WTC11 (cell line): ENCODE results near the gene TIGD3. TPM values are rescaled to one million over a fixed set of nuclear protein-coding genes. Genes with fewer than 3 reads are reported as not detected.

Experiments used
- ATAC-seq: fragments of 200-7000 bp; cut with Tn5 transposase; 2 replicates; pipeline ENCODE4 v1.10.0; 2021; ENCODE audit warnings: mild to moderate bottlenecking, moderate library complexity
- CTCF ChIA-PET: fragments of 300-600 bp; sonication (Branson Sonifier 250); formaldehyde crosslinking; loops from one replicate; lab custom pipeline; 2021; ENCODE audit warnings: antibody characterized with exemption; lab: Charles Lee
- POLR2A ChIA-PET: fragments of 350-600 bp; sonication (Branson Sonifier 250); formaldehyde crosslinking; loops from one replicate; lab custom pipeline; 2021; ENCODE audit warnings: antibody characterized with exemption; lab: Charles Lee
- DNase-seq: peaks from one replicate; pipeline ENCODE4 v3.0.0; 2021; ENCODE audit warnings: low spot score
- H3K27ac Mint-ChIP-seq: 2 replicates; pipeline ENCODE4 v1.8.0; 2021; ENCODE audit warnings: mixed read lengths
- H3K27me3 Mint-ChIP-seq: 2 replicates; pipeline ENCODE4 v1.8.0; 2021; ENCODE audit warnings: low read depth, mild to moderate bottlenecking, moderate library complexity, mixed read lengths
- H3K36me3 Mint-ChIP-seq: 2 replicates; pipeline ENCODE4 v1.8.0; 2021; ENCODE audit warnings: mixed read lengths
- H3K4me1 Mint-ChIP-seq: 2 replicates; pipeline ENCODE4 v1.8.0; 2022; ENCODE audit warnings: mixed read lengths
- H3K4me3 Mint-ChIP-seq: 2 replicates; pipeline ENCODE4 v1.8.0; 2021; ENCODE audit warnings: mild to moderate bottlenecking, moderate library complexity, mixed read lengths
- H3K9me3 Mint-ChIP-seq: 2 replicates; pipeline ENCODE4 v1.8.0; 2021; ENCODE audit warnings: mixed read lengths
- ATF1 ChIP-seq: sonication (generic); formaldehyde crosslinking; IDR thresholded peaks from 2 replicates; pipeline ENCODE4 v1.8.1; 2023; ENCODE audit warnings: mild to moderate bottlenecking, moderate library complexity, missing genetic modification reagents
- ATF2 ChIP-seq: sonication (generic); formaldehyde crosslinking; IDR thresholded peaks from 2 replicates; pipeline ENCODE4 v1.8.1; 2022; ENCODE audit warnings: low read depth, missing genetic modification reagents, borderline replicate concordance
- EMX1 ChIP-seq: fragments of 250-450 bp; sonication (Bioruptor Pico); IDR thresholded peaks from 2 replicates; pipeline ENCODE4 v1.8.0; 2021; ENCODE audit warnings: mild to moderate bottlenecking
- ERG ChIP-seq: fragments of 250-450 bp; sonication (Bioruptor Pico); IDR thresholded peaks from 2 replicates; pipeline ENCODE4 v1.8.0; 2021; ENCODE audit warnings: mild to moderate bottlenecking
- FOXP1 ChIP-seq: sonication (generic); formaldehyde crosslinking; IDR thresholded peaks from 2 replicates; pipeline ENCODE4 v1.8.0; 2022; ENCODE audit warnings: missing genetic modification reagents, mild to moderate bottlenecking, moderate library complexity, borderline replicate concordance
- FOXP4 ChIP-seq: sonication (generic); formaldehyde crosslinking; IDR thresholded peaks from 2 replicates; pipeline ENCODE4 v1.8.0; 2022; ENCODE audit warnings: mild to moderate bottlenecking, missing genetic modification reagents
- GABPB1 ChIP-seq: sonication (generic); formaldehyde crosslinking; IDR thresholded peaks from 2 replicates; pipeline ENCODE4 v1.8.1; 2023; ENCODE audit warnings: mild to moderate bottlenecking, missing genetic modification reagents
- GTF2I ChIP-seq: fragments of 250-450 bp; sonication (Bioruptor Pico); conservative IDR thresholded peaks from 2 replicates; pipeline ENCODE4 v1.4.0; 2021; ENCODE audit warnings: mild to moderate bottlenecking
- HMGXB4 ChIP-seq: sonication (generic); formaldehyde crosslinking; IDR thresholded peaks from 2 replicates; pipeline ENCODE4 v1.8.1; 2023; ENCODE audit warnings: mild to moderate bottlenecking, moderate library complexity, missing genetic modification reagents
- IRF1 ChIP-seq: sonication (generic); formaldehyde crosslinking; IDR thresholded peaks from 2 replicates; pipeline ENCODE4 v1.8.0; 2023; ENCODE audit warnings: missing genetic modification reagents
- JAZF1 ChIP-seq: fragments of 250-450 bp; sonication (Bioruptor Pico); IDR thresholded peaks from 2 replicates; pipeline ENCODE4 v1.9.0; 2021; ENCODE audit warnings: moderate library complexity, mild to moderate bottlenecking, inconsistent platforms
- RELA ChIP-seq: sonication (generic); formaldehyde crosslinking; IDR thresholded peaks from 2 replicates; pipeline ENCODE4 v1.8.1; 2022; ENCODE audit warnings: missing genetic modification reagents, mild to moderate bottlenecking, borderline replicate concordance
- SMAD4 ChIP-seq: sonication (generic); formaldehyde crosslinking; IDR thresholded peaks from 2 replicates; pipeline ENCODE4 v1.8.0; 2022; ENCODE audit warnings: mild to moderate bottlenecking, missing genetic modification reagents
- SOX15 ChIP-seq: fragments of 250-450 bp; sonication (Bioruptor Pico); IDR thresholded peaks from 2 replicates; pipeline ENCODE4 v1.9.0; 2021; ENCODE audit warnings: mild to moderate bottlenecking
- SP1 ChIP-seq: sonication (generic); formaldehyde crosslinking; conservative IDR thresholded peaks from 2 replicates; pipeline ENCODE4 v1.8.1; 2022; ENCODE audit warnings: missing genetic modification reagents
- TCF7 ChIP-seq: sonication (generic); formaldehyde crosslinking; IDR thresholded peaks from 2 replicates; pipeline ENCODE4 v1.8.0; 2022; ENCODE audit warnings: mild to moderate bottlenecking, low read depth, missing genetic modification reagents, moderate library complexity
- TP53 ChIP-seq: sonication (generic); formaldehyde crosslinking; IDR thresholded peaks from 2 replicates; pipeline ENCODE4 v1.8.1; 2023; ENCODE audit warnings: mild to moderate bottlenecking, missing genetic modification reagents
- USF1 ChIP-seq: sonication (generic); formaldehyde crosslinking; IDR thresholded peaks from 2 replicates; pipeline ENCODE4 v1.8.0; 2022; ENCODE audit warnings: mild to moderate bottlenecking, missing genetic modification reagents
- ZNF121 ChIP-seq: sonication (generic); formaldehyde crosslinking; IDR thresholded peaks from 2 replicates; pipeline ENCODE4 v1.8.0; 2023; ENCODE audit warnings: missing genetic modification reagents
- ZNF232 ChIP-seq: sonication (generic); formaldehyde crosslinking; IDR thresholded peaks from 2 replicates; pipeline ENCODE4 v1.8.0; 2022; ENCODE audit warnings: mild to moderate bottlenecking, missing genetic modification reagents
- ZNF423 ChIP-seq: fragments of 250-450 bp; sonication (Bioruptor Pico); IDR thresholded peaks from 2 replicates; pipeline ENCODE4 v2.1.2; 2022; ENCODE audit warnings: mild to moderate bottlenecking, moderate library complexity
- ZNF425 ChIP-seq: fragments of 250-450 bp; sonication (Bioruptor Pico); conservative IDR thresholded peaks from 2 replicates; pipeline ENCODE4 v1.9.0; 2021; ENCODE audit warnings: mild to moderate bottlenecking
- total RNA-seq: library from RNA; stranded (reverse); gene quantifications from 3 replicates; pipeline ENCODE4 v1.2.3, GENCODE V29; 2021

The TIGD3 gene
- total RNA-seq, 1 experiment from 2014 or later, result 1.9 TPM

- TF ChIP-seq IRF1 (CRISPR knock-in tag) (no peak), TCF7 (CRISPR knock-in tag) (no peak), USF1 (CRISPR knock-in tag) (no peak), FOXP1 (CRISPR knock-in tag) (no peak), ZNF425 (CRISPR knock-in tag) (no peak), SP1 (no peak), GTF2I (CRISPR knock-in tag) (no peak), SOX15 (CRISPR knock-in tag) (no peak)
- TF ChIP-seq, all 79 proteins: peak for 0
These were observed 47.3 kb downstream of the TIGD3 start (continued) for GRCh38 chr11:65401803-65402248.

- no peak for DNase-seq
- no peaks in the 10 kb centered on the region for H3K27me3 Mint-ChIP-seq
- POLR2A ChIA-PET, result no interaction called here
- no peak for TF ChIP-seq TP53 (CRISPR knock-in tag)
- no peak for TF ChIP-seq ATF1 (CRISPR knock-in tag)
- no peak for TF ChIP-seq ATF2 (CRISPR knock-in tag)
- TF ChIP-seq, all 79 proteins: peak for 0
- no peaks in the 10 kb centered on the region for H3K9me3 Mint-ChIP-seq
- CTCF ChIA-PET, result interaction anchor here (1.5 kb wide), 2 partner anchors 11 to 14 kb away, joined by 3 to 8 read pairs; no protein-coding TSS in a partner anchor
- peaks cover 5% of the 10 kb centered on the region for H3K36me3 Mint-ChIP-seq
- no peak for ATAC-seq
- H3K27ac Mint-ChIP-seq, result no peak overlapping the region
- H3K4me3 Mint-ChIP-seq, result no peak overlapping the region
- peaks cover 10% of the 10 kb centered on the region for H3K4me1 Mint-ChIP-seq
These were observed 48.2 kb downstream of the TIGD3 start for GRCh38 chr11:65402790-65403189.

GRCh38 chr11:65403607-65404121, 49.1 kb downstream of the TIGD3 start:
- no peaks in the 10 kb centered on the region for H3K27me3 Mint-ChIP-seq
- no peak overlapping the region for H3K27ac Mint-ChIP-seq
- TF ChIP-seq ZNF232 (no peak), JAZF1 (no peak)
- no peaks in the 10 kb centered on the region for H3K9me3 Mint-ChIP-seq
- H3K4me1 Mint-ChIP-seq, result peaks cover 10% of the 10 kb centered on the region
- H3K4me3 Mint-ChIP-seq, result no peak overlapping the region
- H3K36me3 Mint-ChIP-seq, result peaks cover 7% of the 10 kb centered on the region
- POLR2A ChIA-PET, result no interaction called here
- DNase-seq (no peak), ATAC-seq (no peak)
- CTCF ChIA-PET, result interaction anchor here (1.5 kb wide), 2 partner anchors 12 to 13 kb away, joined by 3 to 8 read pairs; no protein-coding TSS in a partner anchor

- no peak overlapping the region for H3K27ac Mint-ChIP-seq
- H3K36me3 Mint-ChIP-seq, result peaks cover 10% of the 10 kb centered on the region
- no peak for ATAC-seq
- H3K9me3 Mint-ChIP-seq, result no peaks in the 10 kb centered on the region
- H3K4me3 Mint-ChIP-seq, result no peak overlapping the region
- POLR2A ChIA-PET, result no interaction called here
- H3K4me1 Mint-ChIP-seq, result peaks cover 10% of the 10 kb centered on the region
- CTCF ChIA-PET, result interaction anchor here (0.6 kb wide), 1 partner anchor 17 kb away, joined by 4 read pairs; no protein-coding TSS in a partner anchor
- no peaks in the 10 kb centered on the region for H3K27me3 Mint-ChIP-seq
- DNase-seq, result no peak
- TF ChIP-seq GABPB1 (CRISPR knock-in tag) (no peak), EMX1 (CRISPR knock-in tag) (no peak), HMGXB4 (CRISPR knock-in tag) (no peak), ZNF121 (no peak), ZNF423 (CRISPR knock-in tag) (no peak), FOXP4 (CRISPR knock-in tag) (no peak), ERG (no peak), RELA (CRISPR knock-in tag) (no peak), SMAD4 (CRISPR knock-in tag) (no peak)
These were observed 49.7 kb downstream of the TIGD3 start for GRCh38 chr11:65404210-65404609.
